ENCODE data around the gene DLG2. TPM values are rescaled to one million over a fixed set of nuclear protein-coding genes. Genes with fewer than 3 reads are reported as not detected.

Gene DLG2
- total and polyA plus RNA-seq, 11 donors = 2.4 to 13.9 (median 7.1) TPM

DNA sequence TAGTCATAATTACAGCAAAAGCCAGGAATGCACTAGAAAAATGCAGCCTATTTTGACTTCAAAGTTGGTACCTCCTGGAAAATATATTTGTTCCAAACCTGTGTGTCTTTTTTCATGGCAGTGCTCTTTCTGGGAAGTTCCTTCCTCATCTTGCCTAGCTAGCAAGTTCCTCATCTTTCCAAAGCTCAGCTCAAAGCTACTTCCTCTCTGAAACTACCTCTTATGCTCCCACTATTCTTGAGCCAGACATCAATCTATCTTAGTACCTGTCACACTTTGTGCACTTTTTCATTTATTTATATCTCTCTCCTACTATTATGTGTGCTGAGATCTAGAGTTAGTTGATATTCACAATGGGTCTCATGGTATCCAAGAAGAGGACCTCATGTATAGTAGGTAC lies 2149.4 kb downstream of the DLG2 start:
- Histone ChIP-seq H3K9me3 (no peaks in the 10 kb centered on the region), H3K27ac (no peak overlapping the region), H3K36me3 (no peaks in the 10 kb centered on the region), H3K4me3 (no peak overlapping the region), H3K27me3 (no peaks in the 10 kb centered on the region), H3K4me1 (no peaks in the 10 kb centered on the region)
- DNase-seq (no peak), ATAC-seq (no peak)
- intact Hi-C loops (cut with DNase I) = loop anchor here in 1 of 10 donors (10.0 kb wide), 1 partner anchor 63 kb away; no protein-coding TSS in a partner anchor
- no peak for TF ChIP-seq POLR2A (IDR thresholded peaks at IDR 0.05)
- TF ChIP-seq, protein P1, sequence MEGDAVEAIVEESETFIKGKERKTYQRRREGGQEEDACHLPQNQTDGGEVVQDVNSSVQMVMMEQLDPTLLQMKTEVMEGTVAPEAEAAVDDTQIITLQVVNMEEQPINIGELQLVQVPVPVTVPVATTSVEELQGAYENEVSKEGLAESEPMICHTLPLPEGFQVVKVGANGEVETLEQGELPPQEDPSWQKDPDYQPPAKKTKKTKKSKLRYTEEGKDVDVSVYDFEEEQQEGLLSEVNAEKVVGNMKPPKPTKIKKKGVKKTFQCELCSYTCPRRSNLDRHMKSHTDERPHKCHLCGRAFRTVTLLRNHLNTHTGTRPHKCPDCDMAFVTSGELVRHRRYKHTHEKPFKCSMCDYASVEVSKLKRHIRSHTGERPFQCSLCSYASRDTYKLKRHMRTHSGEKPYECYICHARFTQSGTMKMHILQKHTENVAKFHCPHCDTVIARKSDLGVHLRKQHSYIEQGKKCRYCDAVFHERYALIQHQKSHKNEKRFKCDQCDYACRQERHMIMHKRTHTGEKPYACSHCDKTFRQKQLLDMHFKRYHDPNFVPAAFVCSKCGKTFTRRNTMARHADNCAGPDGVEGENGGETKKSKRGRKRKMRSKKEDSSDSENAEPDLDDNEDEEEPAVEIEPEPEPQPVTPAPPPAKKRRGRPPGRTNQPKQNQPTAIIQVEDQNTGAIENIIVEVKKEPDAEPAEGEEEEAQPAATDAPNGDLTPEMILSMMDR (IDR thresholded peaks at IDR 0.05) = no peak

DNA sequence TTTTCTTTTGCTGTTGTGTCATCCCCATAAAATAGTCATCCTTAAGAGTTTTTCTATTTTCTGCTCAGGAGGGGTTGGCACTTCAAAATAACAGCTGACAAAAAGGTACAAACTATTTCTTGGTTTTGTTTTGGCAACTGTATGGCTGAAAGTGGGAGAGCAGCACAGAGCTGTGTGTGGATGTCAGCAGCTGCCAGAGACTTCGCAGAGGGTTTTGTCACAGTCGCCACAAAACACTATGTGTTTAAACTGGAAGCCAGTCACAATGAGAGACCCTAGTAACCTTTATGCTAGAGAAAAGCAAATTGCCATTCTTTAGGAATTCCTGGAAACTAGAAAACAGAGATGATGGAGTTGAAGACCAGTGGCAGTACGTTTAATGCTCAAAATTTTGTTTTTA lies 2151.4 kb downstream of the DLG2 start:
- no peaks in the 10 kb centered on the region for H3K9me3 ChIP-seq
- DNase-seq (no peak), ATAC-seq (no peak)
- no peaks in the 10 kb centered on the region for H3K27me3 ChIP-seq
- H3K4me3 ChIP-seq = no peak overlapping the region
- H3K27ac ChIP-seq = no peak overlapping the region
- no peaks in the 10 kb centered on the region for H3K36me3 ChIP-seq
- TF ChIP-seq, protein P1 (IDR thresholded peaks at IDR 0.05) = no peak
- no peak for TF ChIP-seq POLR2A (IDR thresholded peaks at IDR 0.05)
- WGBS, 4 donors = 73 to 80% (median 76%) methylated on average over 3 of the region's 3 CpGs
- intact Hi-C loops (cut with DNase I) = loop anchor here in 1 of 10 donors (10.0 kb wide), 1 partner anchor 61 kb away; no protein-coding TSS in a partner anchor
- H3K4me1 ChIP-seq = no peaks in the 10 kb centered on the region

DNA sequence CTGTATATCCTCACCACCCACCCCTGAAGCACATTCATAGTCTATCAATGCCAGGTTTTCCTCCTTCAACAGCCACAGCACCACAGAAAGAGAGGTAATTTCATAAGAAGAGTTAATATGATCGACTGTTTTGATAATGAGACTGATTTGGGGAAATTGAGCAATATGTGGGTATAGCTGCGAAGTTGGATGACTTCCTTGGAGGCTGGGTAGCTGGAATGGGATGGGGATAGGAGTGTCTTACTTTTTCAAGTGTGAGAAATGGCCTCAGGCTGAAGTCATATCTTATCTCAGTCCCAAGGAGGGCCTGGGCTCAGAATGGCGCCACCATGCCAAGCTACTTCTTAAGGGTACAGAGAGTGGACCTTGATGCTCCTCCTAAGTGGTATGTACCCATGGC lies 2153.4 kb downstream of the DLG2 start:
- WGBS, 4 donors = 80 to 87% (median 83%) methylated on average over 3 of the region's 3 CpGs
- no peak for ATAC-seq
- Histone ChIP-seq H3K36me3 (no peaks in the 10 kb centered on the region), H3K27me3 (no peaks in the 10 kb centered on the region), H3K27ac (no peak overlapping the region), H3K9me3 (no peaks in the 10 kb centered on the region), H3K4me3 (no peak overlapping the region), H3K4me1 (no peaks in the 10 kb centered on the region)
- no peak for DNase-seq
- TF ChIP-seq POLR2A (IDR thresholded peaks at IDR 0.05) = no peak
- TF ChIP-seq, protein P1 (IDR thresholded peaks at IDR 0.05) = no peak
- intact Hi-C loops (cut with DNase I) = loop anchor here in 1 of 10 donors (10.0 kb wide), 1 partner anchor 59 kb away; no protein-coding TSS in a partner anchor

DNA sequence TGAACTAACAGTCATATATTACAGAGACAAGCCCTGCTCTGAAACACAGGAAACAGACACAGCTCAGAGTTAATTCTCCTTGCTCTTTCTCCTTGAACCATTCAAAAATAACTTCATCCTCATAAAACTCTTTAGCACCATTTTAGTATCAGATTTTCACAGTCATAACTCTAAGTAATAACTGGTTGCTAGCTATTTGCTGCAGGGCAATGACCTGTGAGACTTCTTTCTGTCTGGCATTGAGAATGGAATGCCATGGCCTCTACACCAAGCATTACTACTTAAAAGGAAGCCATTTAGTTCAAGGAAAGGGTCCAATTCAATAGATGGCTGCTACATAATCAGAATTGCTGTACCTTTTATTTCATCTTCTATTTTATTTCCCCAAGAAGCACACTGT lies 2154.3 kb downstream of the DLG2 start:
- no peak for ATAC-seq
- Histone ChIP-seq H3K27ac (no peak overlapping the region), H3K9me3 (no peaks in the 10 kb centered on the region), H3K4me3 (no peak overlapping the region), H3K36me3 (no peaks in the 10 kb centered on the region), H3K4me1 (no peaks in the 10 kb centered on the region), H3K27me3 (no peaks in the 10 kb centered on the region)
- TF ChIP-seq, protein P1 (IDR thresholded peaks at IDR 0.05) = no peak
- no peak for TF ChIP-seq POLR2A (IDR thresholded peaks at IDR 0.05)
- DNase-seq = no peak
- intact Hi-C loops (cut with DNase I) = loop anchor here in 1 of 10 donors (10.0 kb wide), 1 partner anchor 58 kb away; no protein-coding TSS in a partner anchor
